ENCODE data around the gene FHL3.
"Not testable (repeated sequence)": the region's sequence is repeated elsewhere in the genome, so short reads cannot be mapped to it uniquely, and the experiment has no call there.

FHL3 gene

GRCh38 chr1:37983546-37983945 lies 21.8 kb downstream of the FHL3 start:
- no peak for DNase-seq

GRCh38 chr1:37978541-37978940 lies 26.8 kb downstream of the FHL3 start:
- DNase-seq = no peak

GRCh38 chr1:37975083-37975482 lies 30.2 kb downstream of the FHL3 start:
- not testable (repeated sequence) for DNase-seq

GRCh38 chr1:37974567-37974966 lies 30.7 kb downstream of the FHL3 start:
- no peak for DNase-seq

- DNase-seq = not testable (repeated sequence)
These were observed 31.6 kb downstream of the FHL3 start for GRCh38 chr1:37973684-37974083.

- no peak for DNase-seq
These were observed 40.0 kb downstream of the FHL3 start for GRCh38 chr1:37965301-37965700.

GRCh38 chr1:37964106-37964505 lies 41.2 kb downstream of the FHL3 start:
- DNase-seq = not testable (repeated sequence)

- DNase-seq = no peak
These were observed 46.6 kb downstream of the FHL3 start for GRCh38 chr1:37958690-37959089.

GRCh38 chr1:37955685-37956084 lies 49.6 kb downstream of the FHL3 start:
- no peak for DNase-seq

GRCh38 chr1:37954316-37954971 lies 50.9 kb downstream of the FHL3 start:
- DNase-seq = no peak

GRCh38 chr1:37952738-37953137 lies 52.6 kb downstream of the FHL3 start:
- no peak for DNase-seq

GRCh38 chr1:37951783-37952624 lies 53.3 kb downstream of the FHL3 start:
- no peak for DNase-seq

GRCh38 chr1:37951041-37951782 lies 54.1 kb downstream of the FHL3 start:
- DNase-seq = no peak

GRCh38 chr1:37949524-37950152 lies 55.7 kb downstream of the FHL3 start:
- no peak for DNase-seq

GRCh38 chr1:37948841-37949240 lies 56.5 kb downstream of the FHL3 start:
- no peak for DNase-seq

GRCh38 chr1:37948166-37948565 lies 57.1 kb downstream of the FHL3 start:
- no peak for DNase-seq

- no peak for DNase-seq
These were observed 58.0 kb downstream of the FHL3 start for GRCh38 chr1:37947364-37947763.
